Measurements from ENCODE around the gene BICD2. TPM values are rescaled to one million over a fixed set of nuclear protein-coding genes. Genes with fewer than 3 reads are reported as not detected.

BICD2 gene
- 20.3 and 21.7 TPM in 2 replicates for total RNA-seq

DNA sequence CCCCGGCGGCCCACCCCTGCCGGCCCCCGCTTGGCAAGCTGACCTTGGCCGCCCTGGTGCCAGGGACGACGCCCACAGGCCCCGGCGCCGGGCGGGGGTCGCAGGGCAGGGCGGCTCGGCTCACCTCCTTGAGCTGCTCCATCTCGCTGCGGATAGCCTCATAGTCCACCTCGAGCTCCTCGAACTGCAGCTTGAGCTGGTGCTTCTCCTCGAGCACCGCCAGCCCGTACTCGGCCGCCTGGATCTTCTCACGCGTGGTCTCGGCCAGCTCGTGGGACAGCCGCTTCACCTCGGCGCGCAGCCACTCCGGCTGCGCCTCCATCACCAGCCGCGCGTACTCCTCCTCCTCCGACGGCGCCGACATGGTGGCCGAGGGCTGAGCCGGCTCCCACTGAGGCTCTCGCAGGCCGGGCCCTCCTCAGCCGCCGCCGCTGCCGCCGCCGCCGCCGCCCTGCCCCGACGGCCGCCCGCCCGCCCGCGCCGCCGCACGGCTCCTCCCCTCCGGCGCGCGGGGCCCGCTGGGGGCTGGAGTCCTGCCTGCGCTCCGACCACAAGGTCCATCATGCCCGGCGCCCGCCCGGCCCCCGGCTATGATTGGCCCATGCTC is at the start of gene BICD2:
Gene BICD2, minus strand, starts transcription at position 453 of the 607 bp plus-strand sequence. Its CDS starts 89 bp downstream, at position 364.

DNA sequence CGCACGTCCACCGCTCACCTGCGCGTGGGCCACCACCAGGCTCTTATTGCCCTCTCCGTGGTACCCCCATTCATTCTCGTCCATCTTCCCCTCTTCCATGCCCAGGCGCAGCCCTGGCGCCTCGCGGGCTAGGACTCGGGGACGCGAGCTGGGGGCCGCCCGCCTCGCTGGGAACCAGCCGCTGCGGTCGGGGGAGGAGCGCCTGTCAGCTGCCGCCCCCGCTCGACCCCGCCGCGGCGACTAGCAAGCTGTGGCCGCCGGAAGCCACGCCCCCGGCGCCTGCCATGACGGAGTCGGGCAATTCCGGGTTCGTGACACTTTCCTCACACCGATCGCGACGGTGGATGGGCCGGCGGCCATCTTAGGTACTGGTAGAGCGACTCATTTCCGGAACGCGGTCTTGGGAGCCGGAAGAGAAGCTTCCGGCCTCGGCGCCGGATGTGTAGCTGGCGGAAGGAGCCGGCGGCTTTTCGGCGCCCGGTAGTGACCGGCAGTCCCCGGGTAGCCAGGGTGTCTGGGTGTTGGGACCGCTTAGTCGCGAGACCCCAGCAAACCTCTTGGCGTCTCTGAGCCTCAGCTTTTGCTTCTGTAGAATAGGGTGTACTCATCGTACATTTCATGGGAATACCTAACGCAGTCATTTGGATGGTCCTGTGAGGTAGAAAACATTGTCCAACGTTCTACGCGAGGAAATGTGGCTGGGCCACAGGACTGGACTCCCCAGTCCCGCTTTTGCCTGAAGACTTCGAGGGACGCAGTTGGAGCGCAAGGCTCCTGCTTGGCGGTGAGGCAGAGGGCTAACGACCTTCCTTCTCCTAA is 94.5 kb downstream of the BICD2 start, which contains the start of gene IPPK:
Gene IPPK, minus strand, starts transcription at position 242 of the 819 bp plus-strand sequence. Its CDS starts 143 bp downstream, at position 99.

Other genes starting within 250 kb of the BICD2 start
- 0.45 and 0.50 TPM in 2 replicates for gene ECM2, start 228.8 kb downstream of the BICD2 start, total RNA-seq
- 5.5 and 6.2 TPM in 2 replicates for gene IPPK, start 94.7 kb downstream of the BICD2 start, total RNA-seq
- 3.6 and 4.4 TPM in 2 replicates for gene ZNF484, start 113.2 kb upstream of the BICD2 start, total RNA-seq
- gene FGD3, start 182.7 kb upstream of the BICD2 start, total RNA-seq, result not detected in 2 replicates

Data from bronchus fibroblast of lung (primary cell).